HG03280 (cell line): Measurements from ENCODE around the gene CMTM4.
"Not testable (repeated sequence)": the region's sequence is repeated elsewhere in the genome, so short reads cannot be mapped to it uniquely, and the experiment has no call there.

Experiments
- ATAC-seq: cut with Tn5 transposase; IDR thresholded peaks from one replicate; pipeline ENCODE4 v1.9.1; 2021; ENCODE audit warnings: mild to moderate bottlenecking, moderate library complexity; ENCODE audit not compliant: unreplicated experiment

The CMTM4 gene

GRCh38 chr16:66649167-66649566 lies 47.4 kb downstream of the CMTM4 start:
- no peak for ATAC-seq

DNA sequence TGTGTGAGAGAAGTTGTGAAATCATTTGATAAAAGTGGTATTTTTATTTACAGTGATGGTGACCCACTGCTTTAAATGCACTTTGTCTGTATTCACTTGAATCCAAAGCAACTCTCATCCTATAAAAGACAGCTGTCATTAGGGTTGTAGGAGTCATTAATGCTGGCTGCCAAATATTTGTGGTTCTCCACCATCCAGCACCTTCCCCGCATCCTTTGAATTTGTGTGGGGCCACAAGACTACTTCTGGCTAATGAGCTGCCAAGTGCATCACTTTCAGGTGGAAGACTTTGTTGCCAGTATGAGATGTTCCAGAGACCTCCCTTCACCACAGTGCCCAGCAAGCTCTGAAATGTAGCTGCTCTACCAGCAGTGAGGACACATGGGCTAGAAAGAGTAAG lies 48.7 kb downstream of the CMTM4 start:
- no peak for ATAC-seq

GRCh38 chr16:66641387-66641786 lies 55.2 kb downstream of the CMTM4 start:
- no peak for ATAC-seq

- no peak for ATAC-seq
Observed at GRCh38 chr16:66640724-66641314, 55.7 kb downstream of the CMTM4 start.

GRCh38 chr16:66639091-66639885 lies 57.3 kb downstream of the CMTM4 start:
- no peak for ATAC-seq

GRCh38 chr16:66637806-66638205 lies 58.7 kb downstream of the CMTM4 start:
- no peak for ATAC-seq

DNA sequence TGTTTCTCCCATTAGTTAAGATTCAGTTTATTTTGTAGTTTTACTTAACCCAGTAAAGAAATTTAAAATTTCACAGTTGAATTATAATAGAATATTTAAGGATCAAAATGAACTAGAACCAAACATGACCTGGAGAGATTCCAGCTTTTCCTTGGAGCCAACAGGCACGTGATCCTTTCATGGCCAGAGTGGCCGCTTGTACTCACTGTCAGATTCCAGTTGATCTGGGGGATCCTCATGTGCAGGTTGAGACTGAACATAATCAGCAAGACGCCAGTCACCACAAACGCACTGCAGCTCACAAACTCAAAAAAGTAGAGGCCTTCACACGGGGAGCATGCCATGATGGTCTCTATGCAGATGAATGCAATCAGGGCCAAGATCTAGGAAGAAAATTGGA lies 60.3 kb downstream of the CMTM4 start:
- no peak for ATAC-seq

- ATAC-seq = no peak
Observed at GRCh38 chr16:66635406-66635805, 61.1 kb downstream of the CMTM4 start.

DNA sequence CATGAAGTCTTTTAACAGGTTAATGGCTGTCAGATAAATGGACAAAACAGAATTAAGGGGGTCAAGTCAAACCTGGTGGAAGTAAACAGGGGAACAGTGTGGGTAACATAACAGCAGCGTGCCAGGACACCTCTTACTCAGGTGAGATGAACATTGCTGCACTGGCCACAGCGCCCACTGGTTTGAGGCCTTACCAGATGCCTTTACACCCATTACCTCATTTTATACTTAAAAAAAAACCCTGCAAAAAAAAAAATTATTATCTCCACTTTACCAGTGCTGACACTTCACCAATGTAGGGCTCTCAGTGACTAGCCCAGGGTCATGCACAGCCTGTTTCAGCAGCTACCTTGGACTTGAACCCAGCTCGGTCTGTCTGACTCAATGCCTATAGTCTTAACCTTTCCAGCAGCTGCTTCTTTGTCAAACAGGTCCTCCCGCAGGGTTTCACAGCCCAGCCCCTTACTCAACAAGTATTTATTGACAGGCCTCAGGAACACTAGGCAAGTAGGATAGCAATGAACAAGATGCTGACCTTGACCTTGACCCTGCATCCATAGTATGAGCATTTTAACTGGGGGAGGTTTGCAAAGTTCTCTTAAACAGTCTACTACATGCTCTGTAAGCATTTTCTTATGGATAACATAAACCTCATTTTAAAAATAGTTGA lies 61.9 kb downstream of the CMTM4 start:
- ATAC-seq = no peak

DNA sequence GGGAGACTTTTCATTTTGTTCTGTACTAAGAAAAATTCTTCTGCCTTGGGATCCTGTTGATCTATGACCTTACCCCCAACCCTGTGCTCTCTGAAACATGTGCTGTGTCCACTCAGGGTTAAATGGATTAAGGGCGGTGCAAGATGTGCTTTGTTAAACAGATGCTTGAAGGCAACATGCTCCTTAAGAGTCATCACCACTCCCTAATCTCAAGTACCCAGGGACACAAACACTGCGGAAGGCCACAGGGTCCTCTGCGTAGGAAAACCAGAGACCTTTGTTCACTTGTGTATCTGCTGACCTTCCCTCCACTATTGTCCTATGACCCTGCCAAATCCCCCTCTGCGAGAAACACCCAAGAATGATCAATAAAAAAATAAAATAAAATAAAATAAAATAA lies 65.0 kb downstream of the CMTM4 start:
- not testable (repeated sequence) for ATAC-seq

DNA sequence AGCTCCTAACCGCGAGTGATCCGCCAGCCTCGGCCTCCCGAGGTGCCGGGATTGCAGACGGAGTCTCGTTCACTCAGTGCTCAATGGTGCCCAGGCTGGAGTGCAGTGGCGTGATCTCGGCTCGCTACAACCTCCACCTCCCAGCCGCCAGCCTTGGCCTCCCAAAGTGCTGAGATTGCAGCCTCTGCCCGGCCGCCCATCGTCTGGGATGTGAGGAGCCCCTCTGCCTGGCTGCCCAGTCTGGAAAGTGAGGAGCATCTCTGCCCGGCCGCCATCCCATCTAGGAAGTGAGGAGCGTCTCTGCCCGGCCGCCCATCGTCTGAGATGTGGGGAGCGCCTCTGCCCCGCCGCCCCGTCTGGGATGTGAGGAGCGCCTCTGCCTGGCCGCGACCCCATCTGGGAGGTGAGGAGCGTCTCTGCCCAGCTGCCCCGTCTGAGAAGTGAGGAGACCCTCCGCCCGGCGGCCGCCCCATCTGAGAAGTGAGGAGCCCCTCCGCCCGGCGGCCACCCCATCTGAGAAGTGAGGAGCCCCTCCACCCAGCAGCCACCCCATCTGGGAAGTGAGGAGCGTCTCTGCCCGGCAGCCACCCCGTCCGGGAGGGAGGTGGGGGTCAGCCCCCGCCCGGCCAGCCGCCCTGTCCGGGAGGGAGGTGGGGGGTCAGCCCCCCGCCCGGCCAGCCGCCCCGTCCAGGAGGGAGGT lies 65.8 kb downstream of the CMTM4 start:
- ATAC-seq = not testable (repeated sequence)

DNA sequence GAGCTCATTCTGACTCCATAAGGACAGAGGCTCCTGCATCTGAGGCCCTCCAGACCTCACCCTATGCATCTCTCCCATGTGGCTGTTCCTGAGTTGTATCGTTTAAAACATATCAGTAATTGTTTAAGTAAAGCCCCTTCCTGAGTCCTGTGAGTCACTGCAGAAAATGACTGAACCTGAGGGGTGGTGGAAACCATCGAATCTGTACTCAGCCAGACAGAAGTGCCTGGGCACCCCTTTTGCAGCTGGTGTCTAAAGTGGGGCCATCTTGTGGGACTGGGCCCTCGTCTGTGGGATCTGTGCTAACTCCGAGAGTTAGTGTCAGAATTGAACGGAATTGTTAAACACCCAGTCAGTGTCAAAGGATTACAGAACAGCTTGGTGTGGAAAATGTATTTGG lies 66.7 kb downstream of the CMTM4 start:
- no peak for ATAC-seq

DNA sequence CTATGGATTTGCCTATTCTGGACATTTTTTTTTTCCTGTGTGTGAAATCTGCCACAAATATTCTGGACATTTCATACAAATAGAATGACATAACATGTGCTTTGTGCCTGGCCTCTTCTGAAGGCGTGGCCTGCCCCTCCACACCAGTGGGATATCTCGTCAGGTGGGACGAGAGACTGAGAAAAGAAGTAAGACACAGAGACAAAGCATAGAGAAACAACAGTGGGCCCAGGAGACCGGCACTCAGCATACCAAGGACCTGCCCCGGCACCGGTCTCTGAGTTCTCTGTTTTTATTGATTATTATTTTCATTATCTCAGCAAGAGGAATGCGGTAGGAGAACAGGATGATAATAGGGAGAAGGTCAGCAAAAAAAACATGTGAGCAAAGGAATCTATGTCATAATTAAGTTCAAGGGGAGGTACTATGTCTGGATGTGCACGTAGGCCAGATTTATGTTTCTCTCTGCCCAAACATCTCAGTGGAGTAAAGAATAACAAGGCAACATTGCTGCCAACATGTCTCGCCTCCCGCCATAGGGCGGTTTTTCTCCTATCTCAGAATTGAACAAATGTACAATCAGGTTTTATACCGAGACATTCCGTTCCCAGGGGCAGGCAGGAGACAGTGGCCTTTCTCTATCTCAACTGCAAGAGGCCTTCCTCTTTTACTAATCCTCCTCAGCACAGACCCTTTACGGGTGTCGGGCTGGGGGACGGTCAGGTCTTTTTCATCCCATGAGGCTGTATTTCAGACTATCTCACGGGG lies 68.7 kb downstream of the CMTM4 start:
- not testable (repeated sequence) for ATAC-seq

DNA sequence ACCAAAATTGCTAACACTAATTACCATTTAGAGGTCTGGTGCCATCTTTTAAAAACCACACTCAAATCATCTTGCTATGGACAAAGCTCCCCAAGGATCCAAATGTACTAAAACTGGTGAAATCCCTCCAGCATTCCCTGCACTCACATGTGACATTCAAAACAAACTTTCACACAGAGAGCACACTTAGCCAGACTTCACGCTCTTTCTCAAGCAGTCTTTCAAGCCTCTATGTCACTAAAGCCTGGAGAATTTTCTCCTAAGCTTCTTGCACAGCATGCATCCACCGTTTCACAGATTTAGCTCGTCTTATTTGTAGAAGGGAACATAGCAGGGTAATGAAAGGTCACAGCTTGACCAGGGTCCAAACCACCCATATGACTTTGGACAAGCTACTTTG lies 72.8 kb downstream of the CMTM4 start:
- ATAC-seq = no peak

- no peak for ATAC-seq
Observed at GRCh38 chr16:66622863-66623262, 73.7 kb downstream of the CMTM4 start.

DNA sequence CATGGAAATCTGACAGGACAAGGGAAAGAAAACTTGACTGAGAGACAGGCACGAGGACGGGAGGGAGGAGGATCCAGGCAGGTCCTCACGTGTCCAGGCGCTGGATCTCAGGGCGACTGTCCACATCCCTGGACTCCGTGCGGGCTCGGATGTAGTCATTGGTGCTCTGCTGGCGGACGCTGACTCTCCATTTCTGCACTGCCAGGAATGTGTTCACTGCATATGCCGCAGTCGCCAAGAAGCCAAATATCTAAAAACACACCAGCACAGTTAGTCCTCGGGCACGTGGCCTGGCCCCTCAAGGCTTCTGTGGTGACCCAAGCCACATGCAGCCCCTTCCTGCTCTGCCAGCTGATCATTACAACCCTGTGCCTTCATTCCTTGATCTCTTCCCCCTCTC lies 74.6 kb downstream of the CMTM4 start:
- no peak for ATAC-seq

DNA sequence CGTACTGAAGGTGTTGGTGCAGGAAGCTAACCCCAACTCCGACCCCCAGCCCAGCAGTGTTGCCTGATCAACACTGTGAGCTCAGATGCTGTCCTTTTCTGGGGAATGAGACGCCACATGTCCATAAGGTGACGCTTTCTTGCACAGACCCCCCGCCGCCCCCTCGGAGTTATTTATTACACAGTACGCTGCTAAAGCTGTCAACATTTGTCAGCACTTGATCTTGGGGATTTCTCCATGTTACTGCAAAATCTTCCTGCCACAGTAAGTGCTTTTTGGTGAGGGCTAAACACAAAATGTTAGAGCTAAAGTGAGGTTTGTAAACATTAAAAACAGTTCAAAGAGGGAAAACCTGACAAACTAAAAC lies 76.1 kb downstream of the CMTM4 start:
- ATAC-seq = no peak

DNA sequence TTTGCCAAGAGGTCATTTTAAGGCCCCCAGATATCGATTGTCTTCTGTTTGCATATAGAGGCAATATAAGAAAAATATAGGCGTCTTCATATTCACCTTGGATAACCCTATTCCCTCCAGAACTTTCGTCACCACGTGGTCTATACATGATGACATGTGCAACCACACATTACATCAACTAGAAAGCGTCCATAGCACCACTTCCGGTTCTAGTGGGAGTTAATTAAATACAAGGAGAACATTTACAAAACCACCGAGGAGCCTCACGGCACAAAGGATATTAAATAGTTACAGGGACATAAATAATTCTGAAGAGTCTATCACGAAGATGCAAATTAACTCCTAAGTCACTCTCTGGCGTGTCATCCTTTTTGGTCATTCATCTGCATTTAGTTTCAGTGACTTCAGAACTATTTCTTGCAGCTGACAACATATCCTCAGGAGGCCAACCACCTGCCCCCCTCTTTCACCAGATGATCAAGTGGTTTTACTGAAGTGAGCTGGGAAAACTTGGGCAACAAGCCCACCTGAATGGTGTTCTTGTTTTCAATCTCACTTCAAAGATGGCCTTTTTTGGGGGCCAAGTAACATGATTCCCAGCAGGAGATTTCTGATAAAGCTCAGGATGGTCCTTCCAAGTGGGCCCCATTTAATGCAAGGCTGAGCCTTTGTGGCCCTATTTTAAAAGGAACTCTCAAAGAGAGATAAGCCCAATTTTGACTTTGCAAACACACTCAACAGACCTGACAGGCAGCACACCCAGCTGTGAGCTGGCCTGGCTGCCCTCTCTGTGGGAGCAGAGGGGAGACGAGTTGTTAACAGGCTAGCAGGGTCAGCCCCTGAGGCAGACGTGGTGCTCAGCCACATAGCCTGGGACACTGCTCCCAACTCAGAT lies 76.8 kb downstream of the CMTM4 start:
- ATAC-seq = no peak

- no peak for ATAC-seq
Observed at GRCh38 chr16:66618588-66619375, 77.8 kb downstream of the CMTM4 start.
